ENCODE results near the gene ADCK1.

ADCK1 gene

DNA sequence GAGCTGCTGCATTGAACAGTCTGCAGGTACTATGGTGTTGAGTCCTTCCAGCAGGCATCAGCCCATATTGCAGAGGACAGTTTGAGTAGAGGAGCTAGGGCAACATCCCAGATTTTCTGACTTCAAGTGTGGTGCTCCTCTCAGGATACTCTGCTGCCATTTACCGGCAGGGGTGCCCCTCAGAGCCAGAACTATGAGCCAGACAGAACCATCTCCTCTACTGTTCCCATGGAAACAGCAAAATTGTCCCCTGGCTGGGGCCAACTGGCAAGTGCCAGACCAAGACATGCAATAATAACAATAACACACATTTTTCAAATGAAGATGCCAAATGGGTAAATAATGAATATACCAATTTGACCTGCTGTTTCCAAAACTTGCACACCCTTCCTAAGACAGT is 102.9 kb downstream of the ADCK1 start:
- ChIA-PET CTCF (no interaction called here), POLR2A (interaction anchor here (0.6 kb wide), 1 partner anchor 412 kb away, joined by 4 read pairs; no protein-coding TSS in a partner anchor)
- no peak for TF ChIP-seq FOXM1 (IDR thresholded peaks at IDR 0.05; ENCODE audit: borderline replicate concordance)
- no peak for TF ChIP-seq SUZ12 (IDR thresholded peaks at IDR 0.05)
- TF ChIP-seq, protein P1, sequence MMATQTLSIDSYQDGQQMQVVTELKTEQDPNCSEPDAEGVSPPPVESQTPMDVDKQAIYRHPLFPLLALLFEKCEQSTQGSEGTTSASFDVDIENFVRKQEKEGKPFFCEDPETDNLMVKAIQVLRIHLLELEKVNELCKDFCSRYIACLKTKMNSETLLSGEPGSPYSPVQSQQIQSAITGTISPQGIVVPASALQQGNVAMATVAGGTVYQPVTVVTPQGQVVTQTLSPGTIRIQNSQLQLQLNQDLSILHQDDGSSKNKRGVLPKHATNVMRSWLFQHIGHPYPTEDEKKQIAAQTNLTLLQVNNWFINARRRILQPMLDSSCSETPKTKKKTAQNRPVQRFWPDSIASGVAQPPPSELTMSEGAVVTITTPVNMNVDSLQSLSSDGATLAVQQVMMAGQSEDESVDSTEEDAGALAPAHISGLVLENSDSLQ (IDR thresholded peaks at IDR 0.05), result no peak
- TF ChIP-seq TARDBP (IDR thresholded peaks at IDR 0.05), result no peak
- no peak for TF ChIP-seq HDGF (IDR thresholded peaks at IDR 0.05; ENCODE audit: borderline replicate concordance)
- TF ChIP-seq ELF4 (IDR thresholded peaks at IDR 0.05), result no peak
- no peak for TF ChIP-seq L3MBTL2 (conservative IDR thresholded peaks at IDR 0.05)
- TF ChIP-seq LEF1 (IDR thresholded peaks at IDR 0.05; ENCODE audit: borderline replicate concordance), result no peak
- no peak for TF ChIP-seq FOXA1 (IDR thresholded peaks at IDR 0.05)
- no peak for TF ChIP-seq BHLHE40 (IDR thresholded peaks at IDR 0.05; ENCODE audit: borderline replicate concordance)
- TF ChIP-seq ARNT (IDR thresholded peaks at IDR 0.05), result no peak
- TF ChIP-seq SP1 (IDR thresholded peaks at IDR 0.05), result no peak
- no peak for TF ChIP-seq FOXK2 (IDR thresholded peaks at IDR 0.05)
- TF ChIP-seq ZNF384 (IDR thresholded peaks at IDR 0.05), result no peak
- no peak for TF ChIP-seq CTBP1 (IDR thresholded peaks at IDR 0.05; ENCODE audit: borderline replicate concordance)
- TF ChIP-seq NFRKB (IDR thresholded peaks at IDR 0.05), result no peak
- DNase-seq (ENCODE audit: extremely low spot score), result no peak

DNA sequence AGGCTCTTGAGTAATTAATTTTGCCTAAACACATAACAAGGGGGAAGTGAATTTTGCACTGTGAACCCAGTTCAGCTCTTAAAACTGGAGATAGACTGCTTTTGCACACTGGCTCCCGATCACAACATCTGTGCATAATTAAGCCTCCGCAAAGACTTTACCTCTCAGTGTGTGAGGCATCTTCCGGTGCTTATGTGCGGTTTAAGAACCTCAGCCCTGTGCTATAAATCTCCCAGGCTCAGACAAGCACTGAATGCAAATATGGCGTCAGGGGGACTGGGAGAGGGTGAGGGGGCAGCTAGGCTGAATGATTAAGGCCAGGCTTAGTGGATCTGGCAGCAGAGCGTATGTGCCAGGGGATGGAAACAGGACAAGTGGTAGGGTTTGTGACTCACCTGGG is 103.3 kb downstream of the ADCK1 start:
- DNase-seq (ENCODE audit: extremely low spot score), result no peak
- no peak for TF ChIP-seq HDGF (IDR thresholded peaks at IDR 0.05; ENCODE audit: borderline replicate concordance)
- TF ChIP-seq ZNF384 (IDR thresholded peaks at IDR 0.05), result no peak
- TF ChIP-seq, protein P1 (IDR thresholded peaks at IDR 0.05), result no peak
- no peak for TF ChIP-seq FOXA1 (IDR thresholded peaks at IDR 0.05)
- TF ChIP-seq CTBP1 (IDR thresholded peaks at IDR 0.05; ENCODE audit: borderline replicate concordance), result no peak
- TF ChIP-seq FOXK2 (IDR thresholded peaks at IDR 0.05), result no peak
- no peak for TF ChIP-seq SP1 (IDR thresholded peaks at IDR 0.05)
- no peak for TF ChIP-seq ELF4 (IDR thresholded peaks at IDR 0.05)
- no peak for TF ChIP-seq L3MBTL2 (conservative IDR thresholded peaks at IDR 0.05)
- no peak for TF ChIP-seq SUZ12 (IDR thresholded peaks at IDR 0.05)
- TF ChIP-seq TARDBP (IDR thresholded peaks at IDR 0.05), result no peak
- TF ChIP-seq FOXM1 (IDR thresholded peaks at IDR 0.05; ENCODE audit: borderline replicate concordance), result no peak
- no peak for TF ChIP-seq NFRKB (IDR thresholded peaks at IDR 0.05)
- CTCF ChIA-PET, result no interaction called here
- POLR2A ChIA-PET, result interaction anchor here (0.6 kb wide), 1 partner anchor 412 kb away, joined by 4 read pairs; no protein-coding TSS in a partner anchor

DNA sequence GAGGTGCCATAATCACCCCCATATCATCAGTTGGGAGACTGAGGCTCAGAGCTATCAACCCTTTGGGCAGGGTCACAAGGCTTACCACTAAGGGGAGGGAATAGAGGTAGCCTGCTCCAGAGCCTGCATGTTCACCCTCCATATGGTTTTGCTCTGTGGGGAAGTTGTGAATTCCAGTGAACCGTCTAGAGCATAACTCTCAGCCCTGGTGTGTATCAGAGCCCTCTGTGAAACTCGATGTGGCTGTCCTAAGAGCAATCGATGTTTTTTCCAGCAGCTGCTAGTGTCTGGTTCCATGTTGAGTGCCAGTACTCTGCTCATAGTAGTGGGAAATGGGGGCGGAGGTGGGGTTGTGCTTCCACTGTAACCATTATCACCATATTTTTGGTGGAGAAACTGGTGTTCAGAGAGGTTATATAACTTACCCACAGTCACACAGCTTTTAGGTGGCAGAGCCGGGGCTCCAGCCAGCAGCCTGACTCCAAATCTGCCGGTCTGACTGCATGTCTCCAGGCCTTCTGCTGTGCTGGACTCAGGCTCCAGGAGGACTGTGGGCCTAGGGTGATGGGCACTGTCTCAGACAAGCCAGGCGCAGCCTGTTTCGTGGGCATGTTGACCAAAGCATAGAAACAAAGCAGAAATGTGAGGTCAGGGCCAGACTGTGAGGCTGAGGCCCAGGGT is 104.2 kb downstream of the ADCK1 start:
- ChIA-PET CTCF (no interaction called here), POLR2A (no interaction called here)
- DNase-seq (ENCODE audit: extremely low spot score), result no peak
- no peak for TF ChIP-seq FOXK2 (IDR thresholded peaks at IDR 0.05)
- TF ChIP-seq TARDBP (IDR thresholded peaks at IDR 0.05), result no peak
- no peak for TF ChIP-seq SUZ12 (IDR thresholded peaks at IDR 0.05)
- TF ChIP-seq LEF1 (IDR thresholded peaks at IDR 0.05; ENCODE audit: borderline replicate concordance), result no peak
- no peak for TF ChIP-seq ARNT (IDR thresholded peaks at IDR 0.05)
- TF ChIP-seq NFRKB (IDR thresholded peaks at IDR 0.05), result no peak
- TF ChIP-seq BHLHE40 (IDR thresholded peaks at IDR 0.05; ENCODE audit: borderline replicate concordance), result no peak
- TF ChIP-seq, protein P1 (IDR thresholded peaks at IDR 0.05), result no peak
- TF ChIP-seq SP1 (IDR thresholded peaks at IDR 0.05), result no peak
- no peak for TF ChIP-seq ZNF384 (IDR thresholded peaks at IDR 0.05)
- TF ChIP-seq L3MBTL2 (conservative IDR thresholded peaks at IDR 0.05), result no peak

DNA sequence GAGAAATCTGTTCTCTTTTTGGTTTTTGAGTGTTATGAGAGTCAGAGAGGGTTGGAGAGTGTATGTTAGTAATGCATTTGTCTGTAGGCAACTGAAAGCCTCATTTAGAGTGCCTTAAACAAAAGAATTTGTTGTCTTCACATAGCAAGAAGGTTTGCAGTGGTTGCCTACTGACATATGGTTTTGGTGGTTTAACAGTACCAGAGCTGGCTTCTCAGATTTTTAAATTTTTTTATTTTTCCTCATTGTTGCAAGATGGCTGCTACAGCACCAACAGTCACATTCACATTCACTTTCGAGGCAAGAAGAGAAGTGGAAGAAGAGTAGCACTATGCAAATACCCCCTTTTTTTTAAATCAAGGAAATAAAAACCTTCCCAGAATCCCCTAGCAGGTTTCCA is 106.5 kb downstream of the ADCK1 start:
- TF ChIP-seq NFRKB (IDR thresholded peaks at IDR 0.05), result no peak
- no peak for TF ChIP-seq FOXA1 (IDR thresholded peaks at IDR 0.05)
- TF ChIP-seq BHLHE40 (IDR thresholded peaks at IDR 0.05; ENCODE audit: borderline replicate concordance), result no peak
- no peak for TF ChIP-seq FOXM1 (IDR thresholded peaks at IDR 0.05; ENCODE audit: borderline replicate concordance)
- TF ChIP-seq FOXK2 (IDR thresholded peaks at IDR 0.05), result no peak
- no peak for TF ChIP-seq LEF1 (IDR thresholded peaks at IDR 0.05; ENCODE audit: borderline replicate concordance)
- TF ChIP-seq, protein P1 (IDR thresholded peaks at IDR 0.05), result no peak
- no peak for TF ChIP-seq SP1 (IDR thresholded peaks at IDR 0.05)
- no peak for TF ChIP-seq ARNT (IDR thresholded peaks at IDR 0.05)
- no peak for TF ChIP-seq ELF4 (IDR thresholded peaks at IDR 0.05)
- no peak for TF ChIP-seq HDGF (IDR thresholded peaks at IDR 0.05; ENCODE audit: borderline replicate concordance)
- TF ChIP-seq CTBP1 (IDR thresholded peaks at IDR 0.05; ENCODE audit: borderline replicate concordance), result no peak
- no peak for TF ChIP-seq SUZ12 (IDR thresholded peaks at IDR 0.05)
- TF ChIP-seq ZNF384 (IDR thresholded peaks at IDR 0.05), result no peak
- TF ChIP-seq L3MBTL2 (conservative IDR thresholded peaks at IDR 0.05), result no peak
- no peak for TF ChIP-seq TARDBP (IDR thresholded peaks at IDR 0.05)
- POLR2A ChIA-PET, result no interaction called here
- CTCF ChIA-PET, result no interaction called here
- no peak for DNase-seq (ENCODE audit: extremely low spot score)

DNA sequence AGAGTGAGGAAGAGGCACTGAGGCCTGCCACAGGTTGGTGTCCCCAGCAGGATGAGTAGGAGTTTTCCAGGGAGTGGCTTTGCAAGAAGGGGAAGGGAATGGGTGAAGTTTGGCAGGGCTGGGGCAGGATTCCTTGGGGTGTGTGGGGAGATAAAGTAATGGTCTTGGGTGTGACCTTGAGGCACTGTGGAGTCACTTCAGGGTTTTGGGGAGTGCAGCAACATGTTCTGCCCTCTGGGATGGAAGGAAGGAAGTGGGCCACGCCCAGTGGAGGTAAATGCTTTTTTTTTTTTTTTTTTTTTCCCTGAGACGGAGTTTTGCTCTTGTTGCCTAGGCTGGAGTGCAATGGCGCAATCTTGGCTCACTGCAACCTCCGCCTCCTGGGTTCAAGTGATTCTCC is 108.9 kb downstream of the ADCK1 start:
- POLR2A ChIA-PET, result no interaction called here
- TF ChIP-seq TARDBP (IDR thresholded peaks at IDR 0.05) (no peak), ZNF384 (IDR thresholded peaks at IDR 0.05) (no peak), BHLHE40 (IDR thresholded peaks at IDR 0.05; ENCODE audit: borderline replicate concordance) (no peak), CTBP1 (IDR thresholded peaks at IDR 0.05; ENCODE audit: borderline replicate concordance) (no peak), FOXK2 (IDR thresholded peaks at IDR 0.05) (no peak), L3MBTL2 (conservative IDR thresholded peaks at IDR 0.05) (no peak), SP1 (IDR thresholded peaks at IDR 0.05) (no peak), NFRKB (IDR thresholded peaks at IDR 0.05) (no peak), HDGF (IDR thresholded peaks at IDR 0.05; ENCODE audit: borderline replicate concordance) (no peak), ARNT (IDR thresholded peaks at IDR 0.05) (no peak), SUZ12 (IDR thresholded peaks at IDR 0.05) (no peak), FOXM1 (IDR thresholded peaks at IDR 0.05; ENCODE audit: borderline replicate concordance) (no peak), LEF1 (IDR thresholded peaks at IDR 0.05; ENCODE audit: borderline replicate concordance) (no peak), FOXA1 (IDR thresholded peaks at IDR 0.05) (no peak), ELF4 (IDR thresholded peaks at IDR 0.05) (no peak)
- TF ChIP-seq, protein P1 (IDR thresholded peaks at IDR 0.05), result no peak
- CTCF ChIA-PET, result no interaction called here
- no peak for DNase-seq (ENCODE audit: extremely low spot score)

Measured in HEK293T (cell line).